ENCODE data around the gene PRKAR2A.
"Not testable (repeated sequence)": the region's sequence is repeated elsewhere in the genome, so short reads cannot be mapped to it uniquely, and the experiment has no call there.

Gene PRKAR2A

DNA sequence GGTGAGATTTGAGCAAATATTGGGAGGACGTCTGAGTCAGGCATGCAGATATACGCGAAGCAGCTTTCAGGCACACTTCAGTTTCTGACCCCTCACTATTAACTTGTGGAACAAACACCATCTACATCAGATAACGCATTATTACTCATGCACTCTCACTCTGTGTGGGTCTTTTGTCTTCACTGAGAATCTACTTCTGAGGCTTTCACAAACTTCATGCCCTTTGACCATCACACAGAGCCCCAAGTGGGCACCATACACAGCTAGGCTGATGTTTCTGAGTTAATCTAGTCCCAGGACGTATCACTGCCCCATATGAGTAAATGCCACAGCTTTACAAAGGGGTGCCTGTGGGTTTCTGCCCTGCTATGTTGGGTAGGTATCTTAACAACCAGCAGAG is 91.0 kb downstream of the PRKAR2A start:
- no peak overlapping the region for H3K4me3 ChIP-seq (ENCODE audit: low read depth, low read length)
- no peak for TF ChIP-seq CTCF (conservative IDR thresholded peaks at IDR 0.05; ENCODE audit: low read depth, low read length)
- no peak for DNase-seq (ENCODE audit: low read depth)

GRCh38 chr3:48750856-48751255 is 96.8 kb downstream of the PRKAR2A start:
- TF ChIP-seq CTCF (conservative IDR thresholded peaks at IDR 0.05; ENCODE audit: low read depth, low read length): no peak
- DNase-seq (ENCODE audit: low read depth): no peak
- no peak overlapping the region for H3K4me3 ChIP-seq (ENCODE audit: low read depth, low read length)

DNA sequence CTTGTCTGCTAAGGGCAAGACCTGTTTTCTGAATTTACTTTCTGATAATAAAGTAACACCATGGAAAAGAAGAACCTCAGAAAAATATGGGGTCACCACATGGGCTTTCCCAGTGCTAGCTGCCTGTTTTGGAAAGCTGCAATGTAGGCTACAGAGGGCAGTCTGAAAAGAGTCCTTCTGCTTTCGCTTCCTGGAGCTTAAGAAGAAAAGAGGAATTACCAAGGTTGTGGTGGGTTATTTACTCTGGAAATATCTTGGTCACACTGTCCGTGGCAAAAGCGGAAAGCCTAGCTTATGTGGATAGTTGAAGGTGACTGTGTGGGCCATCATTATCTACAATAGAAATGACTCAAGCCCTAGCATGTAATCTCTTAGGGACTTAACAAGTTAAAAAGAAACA is 98.9 kb downstream of the PRKAR2A start:
- DNase-seq (ENCODE audit: low read depth): no peak
- TF ChIP-seq CTCF (conservative IDR thresholded peaks at IDR 0.05; ENCODE audit: low read depth, low read length): no peak
- H3K4me3 ChIP-seq (ENCODE audit: low read depth, low read length): no peak overlapping the region

- DNase-seq (ENCODE audit: low read depth): no peak
- H3K4me3 ChIP-seq (ENCODE audit: low read depth, low read length): no peak overlapping the region
- no peak for TF ChIP-seq CTCF (conservative IDR thresholded peaks at IDR 0.05; ENCODE audit: low read depth, low read length)
These were observed 100.0 kb downstream of the PRKAR2A start for GRCh38 chr3:48747706-48748105.

GRCh38 chr3:48747015-48747615 is 100.6 kb downstream of the PRKAR2A start:
- no peak for TF ChIP-seq CTCF (conservative IDR thresholded peaks at IDR 0.05; ENCODE audit: low read depth, low read length)
- no peak for DNase-seq (ENCODE audit: low read depth)
- no peak overlapping the region for H3K4me3 ChIP-seq (ENCODE audit: low read depth, low read length)

- no peak overlapping the region for H3K4me3 ChIP-seq (ENCODE audit: low read depth, low read length)
- DNase-seq (ENCODE audit: low read depth): no peak
- TF ChIP-seq CTCF (conservative IDR thresholded peaks at IDR 0.05; ENCODE audit: low read depth, low read length): no peak
These were observed 103.9 kb downstream of the PRKAR2A start for GRCh38 chr3:48743773-48744172.

DNA sequence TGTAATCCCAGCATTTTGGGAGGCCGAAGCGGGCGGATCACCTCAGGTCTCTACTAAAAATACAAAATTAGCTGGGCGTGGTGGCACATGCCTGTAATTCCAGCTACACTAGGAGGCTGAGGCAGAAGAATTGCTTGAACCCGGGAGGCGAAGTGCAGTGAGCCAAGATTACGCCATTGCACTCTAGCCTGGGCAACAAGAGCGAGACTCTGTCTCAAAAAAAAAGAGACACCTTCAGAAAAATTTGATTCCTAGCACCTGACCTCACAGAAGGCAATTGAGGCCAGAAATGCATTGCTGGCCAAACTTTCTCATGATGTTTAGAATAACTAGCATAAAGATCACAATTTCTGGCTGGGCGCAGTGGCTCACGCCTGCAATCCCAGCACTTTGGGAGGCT is 106.4 kb downstream of the PRKAR2A start:
- not testable (repeated sequence) for H3K4me3 ChIP-seq (ENCODE audit: low read depth, low read length); DNase-seq (ENCODE audit: low read depth)

All from choroid plexus epithelial cell (primary cell).